OCI-LY7 (cell line): ENCODE data around the gene FCMR. TPM values are rescaled to one million over a fixed set of nuclear protein-coding genes. Genes with fewer than 3 reads are reported as not detected.
A peak's percentile ranks its signal among the peaks of the same experiment; 100 is the strongest.

Experiments used
- BruUV-seq: library from RNA; stranded (reverse); fragments of 400-500 nt; replicated peaks from 2 replicates; lab custom pipeline; 2021; lab: Mats Ljungman, UMichigan
- CTCF ChIA-PET: fragments of 300-600 bp; sonication (Branson Sonifier 250); formaldehyde crosslinking; loops from one replicate; lab custom pipeline; 2022; ENCODE audit warnings: antibody characterized with exemption; ENCODE audit not compliant: unreplicated experiment; lab: Charles Lee
- POLR2A ChIA-PET: fragments of 300-600 bp; sonication (Branson Sonifier 250); formaldehyde crosslinking; loops from one replicate; lab custom pipeline; 2022; ENCODE audit warnings: antibody characterized with exemption; lab: Charles Lee
- DNase-seq: peaks from one replicate; pipeline ENCODE4 v3.0.0-alpha.2; 2015; ENCODE audit warnings: low spot score
- H2AFZ ChIP-seq: fragments of 200-600 bp; sonication (generic), shearing (Covaris generic); 2 replicates; pipeline ENCODE4 v1.6.1; 2014; ENCODE audit warnings: mild to moderate bottlenecking, antibody characterized with exemption, low read length, moderate library complexity
- H3K27ac ChIP-seq: fragments of 200-600 bp; sonication (generic); 2 replicates; pipeline ENCODE4 v1.5.1; 2014; ENCODE audit warnings: mixed run types, low read depth, mild to moderate bottlenecking, moderate library complexity, low read length, inconsistent platforms; ENCODE audit not compliant: poor library complexity, severe bottlenecking
- H3K36me3 ChIP-seq: fragments of 200-600 bp; sonication (generic); 2 replicates; pipeline ENCODE4 v1.6.1; 2014; ENCODE audit warnings: mild to moderate bottlenecking, antibody characterized with exemption, low read length, moderate library complexity, mixed read lengths; ENCODE audit not compliant: insufficient read depth
- H3K4me1 ChIP-seq: fragments of 200-600 bp; sonication (generic); 2 replicates; pipeline ENCODE4 v1.5.1; 2014; ENCODE audit warnings: mild to moderate bottlenecking, low read length; ENCODE audit not compliant: insufficient read depth, poor library complexity, severe bottlenecking
- H3K4me2 ChIP-seq: fragments of 200-600 bp; sonication (generic); 2 replicates; pipeline ENCODE4 v1.6.1; 2014; ENCODE audit warnings: mild to moderate bottlenecking, low read length
- H3K4me3 ChIP-seq: fragments of 200-600 bp; sonication (generic); 2 replicates; pipeline ENCODE4 v1.5.1; 2014; ENCODE audit warnings: mild to moderate bottlenecking, low read depth, low read length; ENCODE audit not compliant: poor library complexity, severe bottlenecking
- H3K79me2 ChIP-seq: fragments of 200-600 bp; sonication (generic); 2 replicates; pipeline ENCODE4 v1.6.1; 2016; ENCODE audit warnings: low read depth, mild to moderate bottlenecking, low read length, moderate library complexity, mixed read lengths; ENCODE audit not compliant: insufficient read depth
- H3K9me2 ChIP-seq: fragments of 200-600 bp; sonication (generic); 2 replicates; pipeline ENCODE4 v1.6.1; 2016; ENCODE audit warnings: mild to moderate bottlenecking, low read length, mixed read lengths; ENCODE audit not compliant: insufficient read depth
- H3K9me3 ChIP-seq: fragments of 200-600 bp; sonication (generic); 2 replicates; pipeline ENCODE4 v1.6.1; 2014; ENCODE audit warnings: mild to moderate bottlenecking, mixed run types, low read length, mixed read lengths
- H4K20me1 ChIP-seq: fragments of 200-600 bp; sonication (generic); 2 replicates; pipeline ENCODE4 v1.6.1; 2014; ENCODE audit warnings: mild to moderate bottlenecking, antibody characterized with exemption, low read length, moderate library complexity, mixed read lengths; ENCODE audit not compliant: insufficient read depth
- CTCF ChIP-seq: fragments of 200-600 bp; sonication (generic); conservative IDR thresholded peaks from 2 replicates; pipeline ENCODE4 v1.5.1; 2014; ENCODE audit warnings: mild to moderate bottlenecking, antibody characterized with exemption, low read length, moderate library complexity, mixed read lengths
- EZH2phosphoT487 ChIP-seq: fragments of 200-600 bp; sonication (generic); IDR thresholded peaks from 2 replicates; pipeline ENCODE4 v1.6.1; 2018; ENCODE audit warnings: low read depth, borderline replicate concordance, mild to moderate bottlenecking, mixed run types, antibody characterized with exemption, low read length, moderate library complexity, mixed read lengths
- intact Hi-C: fragments of 100-400 bp; cut with micrococcal nuclease; formaldehyde crosslinking; loops from one replicate; pipeline ENCODE4 v1.10.0; 2022; ENCODE audit not compliant: unreplicated experiment
- total RNA-seq, 2 experiments: library from RNA; depleted of rRNA in 1 of 2; stranded (reverse); fragments of >200 nt in 1 of 2; shearing (Covaris generic) in 1 of 2; gene quantifications; 2 replicates each; pipeline ENCODE4 v1.2.3, GENCODE V29; 2014 to 2022

Gene FCMR
- total RNA-seq, 2 experiments from 2014 or later: 5.2 to 9.2 TPM

- H3K4me3 ChIP-seq: no peak overlapping the region
- DNase-seq: no peak
- no peaks in the 10 kb centered on the region for H3K36me3 ChIP-seq
- no peaks in the 10 kb centered on the region for H3K9me3 ChIP-seq
- no peaks in the 10 kb centered on the region for H4K20me1 ChIP-seq
- no peak overlapping the region for H2AFZ ChIP-seq
- H3K27ac ChIP-seq: no peak overlapping the region
- H3K79me2 ChIP-seq: no peaks in the 10 kb centered on the region
- ChIA-PET POLR2A (interaction anchor here (1.3 kb wide), 1 partner anchor 18 kb away, joined by 4 read pairs; no protein-coding TSS in a partner anchor), CTCF (no interaction called here)
- BruUV-seq: no TSS peak
- intact Hi-C loops: no loop called here
- peaks cover 4% of the 10 kb centered on the region for H3K4me1 ChIP-seq
- no peak overlapping the region for H3K4me2 ChIP-seq
- no peak for TF ChIP-seq CTCF
- TF ChIP-seq EZH2phosphoT487: no peak
- no peaks in the 10 kb centered on the region for H3K9me2 ChIP-seq
Measured at GRCh38 chr1:206860165-206860564, 61.6 kb downstream of the FCMR start.

- no peak overlapping the region for H3K27ac ChIP-seq
- H3K9me2 ChIP-seq: no peaks in the 10 kb centered on the region
- H3K9me3 ChIP-seq: no peaks in the 10 kb centered on the region
- DNase-seq: peak; percentile 7
- BruUV-seq: no TSS peak
- H3K4me3 ChIP-seq: no peak overlapping the region
- peak overlapping the region; percentile 35; the same call in 1 of the 2 replicates for H3K4me2 ChIP-seq
- TF ChIP-seq CTCF: no peak
- no peak for TF ChIP-seq EZH2phosphoT487
- H4K20me1 ChIP-seq: no peaks in the 10 kb centered on the region
- ChIA-PET POLR2A (interaction anchor here (0.5 to 1.3 kb wide), 2 partner anchors 17 to 281 kb away, joined by 3 to 4 read pairs; no protein-coding TSS in a partner anchor), CTCF (no interaction called here)
- H3K79me2 ChIP-seq: no peaks in the 10 kb centered on the region
- intact Hi-C loops: no loop called here
- peaks cover 4% of the 10 kb centered on the region for H3K4me1 ChIP-seq
- no peaks in the 10 kb centered on the region for H3K36me3 ChIP-seq
- H2AFZ ChIP-seq: no peak overlapping the region; the same call in 1 of the 2 replicates
Measured at GRCh38 chr1:206859082-206859521, 62.6 kb downstream of the FCMR start.

- H4K20me1 ChIP-seq: no peaks in the 10 kb centered on the region
- no peak overlapping the region for H2AFZ ChIP-seq
- no peaks in the 10 kb centered on the region for H3K9me2 ChIP-seq
- no peak overlapping the region for H3K27ac ChIP-seq
- peak; percentile 38 for DNase-seq
- no peak overlapping the region for H3K4me3 ChIP-seq
- peaks cover 4% of the 10 kb centered on the region for H3K4me1 ChIP-seq
- no peaks in the 10 kb centered on the region for H3K79me2 ChIP-seq
- BruUV-seq: no TSS peak
- no peak for TF ChIP-seq EZH2phosphoT487
- peak; percentile 81 for TF ChIP-seq CTCF
- H3K36me3 ChIP-seq: no peaks in the 10 kb centered on the region
- no peak overlapping the region for H3K4me2 ChIP-seq
- H3K9me3 ChIP-seq: no peaks in the 10 kb centered on the region
- intact Hi-C loops: no loop called here
- ChIA-PET POLR2A (no interaction called here), CTCF (no interaction called here)
Measured at GRCh38 chr1:206856674-206857464, 64.9 kb downstream of the FCMR start.
